H9 (cell line): ENCODE data around the gene TMCO4. TPM values are rescaled to one million over a fixed set of nuclear protein-coding genes. Genes with fewer than 3 reads are reported as not detected.

Experiments
- DNase-seq: peaks from one replicate; pipeline ENCODE4 v3.0.0-alpha.2; 2017
- H2AFZ ChIP-seq: one replicate; pipeline ENCODE4 v1.6.1; 2013; ENCODE audit warnings: mild to moderate bottlenecking, low read length, control low read depth, moderate library complexity
- H2AK5ac ChIP-seq: 2 replicates; pipeline ENCODE4 v1.6.1; 2013; ENCODE audit warnings: low read length, control low read depth, mixed read lengths; ENCODE audit not compliant: insufficient read length
- H2BK120ac ChIP-seq: one replicate; pipeline ENCODE4 v1.6.1; 2013; ENCODE audit warnings: low read depth, mild to moderate bottlenecking, low read length, control low read depth, inconsistent platforms; ENCODE audit not compliant: poor library complexity, severe bottlenecking
- H2BK12ac ChIP-seq: 2 replicates; pipeline ENCODE4 v1.6.1; 2013; ENCODE audit warnings: low read length, control low read depth, mixed read lengths, low read depth; ENCODE audit not compliant: insufficient read length
- H2BK15ac ChIP-seq: 2 replicates; pipeline ENCODE4 v1.6.1; 2013; ENCODE audit warnings: low read depth, low read length, control low read depth
- H2BK20ac ChIP-seq: one replicate; pipeline ENCODE4 v1.6.1; 2013; ENCODE audit warnings: low read depth, mild to moderate bottlenecking, low read length, control low read depth, inconsistent platforms; ENCODE audit not compliant: poor library complexity, severe bottlenecking
- H2BK5ac ChIP-seq: 2 replicates; pipeline ENCODE4 v1.6.1; 2013; ENCODE audit warnings: low read length, control low read depth, mixed read lengths; ENCODE audit not compliant: insufficient read length
- H3K14ac ChIP-seq: 2 replicates; pipeline ENCODE4 v1.6.1; 2013; ENCODE audit warnings: low read length, control low read depth; ENCODE audit not compliant: insufficient read depth
- H3K18ac ChIP-seq: 2 replicates; pipeline ENCODE4 v1.6.1; 2013; ENCODE audit warnings: low read depth, mild to moderate bottlenecking, mixed read lengths, low read length, control low read depth; ENCODE audit not compliant: insufficient read length
- H3K23ac ChIP-seq: 2 replicates; pipeline ENCODE4 v1.6.1; 2013; ENCODE audit warnings: low read length, control low read depth, mixed read lengths, low read depth; ENCODE audit not compliant: insufficient read length
- H3K23me2 ChIP-seq: 2 replicates; pipeline ENCODE4 v1.6.1; 2013; ENCODE audit warnings: low read depth, mild to moderate bottlenecking, mixed read lengths, low read length, control low read depth; ENCODE audit not compliant: insufficient read length, poor library complexity, severe bottlenecking
- H3K27ac ChIP-seq: 2 replicates; pipeline ENCODE4 v1.5.1; 2013; ENCODE audit warnings: low read length, control low read depth, mixed read lengths, low read depth; ENCODE audit not compliant: insufficient read length
- H3K27me3 ChIP-seq: 2 replicates; pipeline ENCODE4 v1.6.1; 2013; ENCODE audit warnings: low read length, control low read depth, inconsistent platforms; ENCODE audit not compliant: insufficient read depth
- H3K4ac ChIP-seq: 2 replicates; pipeline ENCODE4 v1.6.1; 2013; ENCODE audit warnings: low read depth, mild to moderate bottlenecking, control low read depth, inconsistent platforms, low read length, moderate library complexity
- H3K4me1 ChIP-seq: 2 replicates; pipeline ENCODE4 v1.6.1; 2013; ENCODE audit warnings: low read length, control low read depth, inconsistent platforms; ENCODE audit not compliant: insufficient read depth
- H3K4me2 ChIP-seq: 2 replicates; pipeline ENCODE4 v1.6.1; 2013; ENCODE audit warnings: low read length, control low read depth, mixed read lengths; ENCODE audit not compliant: insufficient read length, insufficient read depth
- H3K56ac ChIP-seq: 2 replicates; pipeline ENCODE4 v1.6.1; 2013; ENCODE audit warnings: low read depth, mild to moderate bottlenecking, mixed read lengths, low read length, control low read depth; ENCODE audit not compliant: insufficient read length
- H3K79me1 ChIP-seq: 2 replicates; pipeline ENCODE4 v1.6.1; 2013; ENCODE audit warnings: low read depth, mild to moderate bottlenecking, moderate library complexity, low read length, control low read depth, inconsistent platforms; ENCODE audit not compliant: insufficient read depth, poor library complexity, severe bottlenecking
- H3K79me2 ChIP-seq: 2 replicates; pipeline ENCODE4 v1.6.1; 2013; ENCODE audit warnings: low read length, control low read depth, inconsistent platforms; ENCODE audit not compliant: insufficient read depth
- H3K9ac ChIP-seq: 2 replicates; pipeline ENCODE4 v1.6.1; 2013; ENCODE audit warnings: low read length, control low read depth, mixed read lengths; ENCODE audit not compliant: insufficient read length; ENCODE audit errors: extremely low read depth
- H3K9me3 ChIP-seq: one replicate; pipeline ENCODE4 v1.6.1; 2013; ENCODE audit warnings: low read depth, low read length, inconsistent platforms; ENCODE audit not compliant: control insufficient read depth
- H3T11ph ChIP-seq: one replicate; pipeline ENCODE4 v1.6.1; 2013; ENCODE audit warnings: mild to moderate bottlenecking, low read length, control low read depth, inconsistent platforms
- H4K20me1 ChIP-seq: one replicate; pipeline ENCODE4 v1.6.1; 2013; ENCODE audit not compliant: control insufficient read depth, insufficient read length, insufficient read depth
- H4K5ac ChIP-seq: 2 replicates; pipeline ENCODE4 v1.6.1; 2013; ENCODE audit warnings: low read depth, mild to moderate bottlenecking, mixed read lengths, low read length, control low read depth; ENCODE audit not compliant: insufficient read length
- H4K8ac ChIP-seq: replicated peaks from 2 replicates; pipeline ENCODE4 v1.6.1; 2013; ENCODE audit warnings: low read length, control low read depth, mixed read lengths, low read depth; ENCODE audit not compliant: insufficient read length
- H4K91ac ChIP-seq: 2 replicates; pipeline ENCODE4 v1.6.1; 2013; ENCODE audit warnings: low read depth, mild to moderate bottlenecking, moderate library complexity, mixed read lengths, low read length, control low read depth; ENCODE audit not compliant: insufficient read length
- H3K27ac Mint-ChIP-seq, 3 experiments: 2 replicates in 2 of 3; 3 replicates in 1 of 3; pipeline ENCODE4 v1.8.0; 2020 to 2021; ENCODE audit warnings: mixed read lengths in 3 of 3, mild to moderate bottlenecking in 1 of 3, moderate library complexity in 1 of 3
- H3K27me3 Mint-ChIP-seq: 2 replicates; pipeline ENCODE4 v1.8.0; 2021; ENCODE audit warnings: low read depth, mild to moderate bottlenecking, moderate library complexity, mixed read lengths
- H3K36me3 Mint-ChIP-seq, 3 experiments: 2 replicates in 2 of 3; 3 replicates in 1 of 3; pipeline ENCODE4 v1.8.0; 2020 to 2021; ENCODE audit warnings: low read depth in 3 of 3, mixed read lengths in 3 of 3; ENCODE audit not compliant: insufficient read depth in 1 of 3
- H3K4me1 Mint-ChIP-seq, 2 experiments: 2 replicates each; pipeline ENCODE4 v1.8.0; 2020; ENCODE audit warnings: mixed read lengths in 2 of 2
- H3K4me3 Mint-ChIP-seq, 2 experiments: 2 replicates in 1 of 2; 3 replicates in 1 of 2; pipeline ENCODE4 v1.8.0; 2020 to 2021; ENCODE audit warnings: mild to moderate bottlenecking in 2 of 2, mixed read lengths in 2 of 2, moderate library complexity in 1 of 2
- H3K9me3 Mint-ChIP-seq, 2 experiments: 2 replicates in 1 of 2; 3 replicates in 1 of 2; pipeline ENCODE4 v1.8.0; 2020; ENCODE audit warnings: mild to moderate bottlenecking in 2 of 2, mixed read lengths in 2 of 2, moderate library complexity in 1 of 2
- CTCF ChIP-seq: fragments of 200-600 bp; sonication (generic); conservative IDR thresholded peaks from 3 replicates; pipeline ENCODE4 v1.8.0; 2021; ENCODE audit warnings: antibody characterized with exemption, mild to moderate bottlenecking
- WGBS: extraction: QIAGEN DNeasy Blood & Tissue Kit; methylation state at CpG from one replicate; pipeline ENCODE4 v1.1.7; 2013; ENCODE audit warnings: missing lambda C conversion rate, low lambda C conversion rate, mixed read lengths; ENCODE audit not compliant: insufficient read length; ENCODE audit errors: extremely low coverage; 5-methylcytosine and 5-hydroxymethylcytosine counted together
- total RNA-seq: library from RNA; stranded (reverse); gene quantifications from 2 replicates; pipeline ENCODE4 v1.2.1, GENCODE V29; 2021

Gene TMCO4
- total RNA-seq, 1 experiment from 2014 or later, result 4.0 TPM

GRCh38 chr1:19695772-19696171, 103.9 kb downstream of the TMCO4 start:
- Histone ChIP-seq H4K8ac (no peak overlapping the region), H3K27me3 (no peaks in the 10 kb centered on the region), H3K9ac (no peak overlapping the region), H2BK15ac (no peak overlapping the region), H4K5ac (no peak overlapping the region), H3K79me1 (no peaks in the 10 kb centered on the region), H2AFZ (no peak overlapping the region), H3K79me2 (no peaks in the 10 kb centered on the region), H3K56ac (no peak overlapping the region), H3K14ac (no peak overlapping the region), H3T11ph (no peak overlapping the region), H4K91ac (no peak overlapping the region), H3K4me2 (no peak overlapping the region), H2BK5ac (no peak overlapping the region), H4K20me1 (no peaks in the 10 kb centered on the region), H2BK120ac (no peak overlapping the region), H3K18ac (no peak overlapping the region), H3K23ac (no peak overlapping the region), H3K23me2 (no peaks in the 10 kb centered on the region), H2BK12ac (no peak overlapping the region), H3K4me1 (no peaks in the 10 kb centered on the region), H2BK20ac (no peak overlapping the region), H3K9me3 (no peaks in the 10 kb centered on the region), H2AK5ac (no peak overlapping the region), H3K27ac (no peak overlapping the region), H3K4ac (no peak overlapping the region)
- Mint-ChIP-seq H3K9me3 (no peaks in the 10 kb centered on the region), H3K4me1 (peaks cover 8 to 12% of the 10 kb centered on the region in 2 experiments), H3K4me3 (no peak overlapping the region), H3K27me3 (peaks cover 3% of the 10 kb centered on the region), H3K27ac (no peak overlapping the region), H3K36me3 (no peaks in the 10 kb centered on the region; a peak in 1 of 7 replicates)
- no peak for DNase-seq
- no CpG with 5 or more reads among the region's 7 CpGs for WGBS
- no peak for TF ChIP-seq CTCF
